GM18498 (cell line): ENCODE data around the gene C19orf44.
"Not testable (repeated sequence)": the region's sequence is repeated elsewhere in the genome, so short reads cannot be mapped to it uniquely, and the experiment has no call there.

Source experiments
- ATAC-seq: cut with Tn5 transposase; IDR thresholded peaks from one replicate; pipeline ENCODE4 v1.9.1; 2021; ENCODE audit warnings: mild to moderate bottlenecking, moderate library complexity; ENCODE audit not compliant: unreplicated experiment

The C19orf44 gene

GRCh38 chr19:16495982-16496612, at the start of gene C19orf44, which contains the start of gene CALR3:
Gene C19orf44 (plus strand): TSS chr19:16496394. CDS start chr19:16500793, 4,399 bp downstream.
Gene CALR3 (minus strand): TSS chr19:16496167. CDS start chr19:16496129, 38 bp downstream.
- ATAC-seq = peak; percentile 98

DNA sequence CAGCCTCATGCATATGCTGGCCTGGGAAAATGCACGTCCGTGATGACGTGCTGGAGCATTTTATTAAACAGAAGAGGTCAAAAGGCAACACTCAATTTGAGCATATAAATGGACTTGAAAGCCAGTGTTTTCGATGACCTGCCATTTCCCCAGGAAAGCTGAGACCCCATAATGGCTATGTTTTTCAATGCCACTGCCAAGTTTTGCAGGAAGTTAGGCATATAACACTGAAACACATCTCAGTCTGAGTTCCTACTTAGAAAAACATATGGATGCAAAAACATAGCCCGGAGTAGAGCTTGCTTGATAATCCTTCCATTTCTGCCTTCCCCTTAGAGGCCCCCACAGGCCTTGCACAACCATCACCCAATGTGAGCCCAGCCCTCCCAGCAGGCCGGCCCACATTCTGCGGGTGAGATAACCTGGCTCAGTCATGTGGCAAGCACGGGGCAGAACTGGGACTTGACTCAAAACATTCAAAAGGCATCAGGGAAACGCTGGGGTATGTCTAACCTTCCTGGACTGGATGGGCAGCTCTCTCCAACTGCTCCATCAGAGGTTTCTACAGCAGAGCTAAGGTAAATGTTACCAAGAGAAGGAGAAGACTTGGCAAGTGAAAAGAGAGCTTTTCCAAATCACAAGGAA, 49.3 kb upstream of the C19orf44 start:
- ATAC-seq = no peak

- ATAC-seq = not testable (repeated sequence)
Measured at GRCh38 chr19:16448872-16449271, 47.3 kb upstream of the C19orf44 start.

DNA sequence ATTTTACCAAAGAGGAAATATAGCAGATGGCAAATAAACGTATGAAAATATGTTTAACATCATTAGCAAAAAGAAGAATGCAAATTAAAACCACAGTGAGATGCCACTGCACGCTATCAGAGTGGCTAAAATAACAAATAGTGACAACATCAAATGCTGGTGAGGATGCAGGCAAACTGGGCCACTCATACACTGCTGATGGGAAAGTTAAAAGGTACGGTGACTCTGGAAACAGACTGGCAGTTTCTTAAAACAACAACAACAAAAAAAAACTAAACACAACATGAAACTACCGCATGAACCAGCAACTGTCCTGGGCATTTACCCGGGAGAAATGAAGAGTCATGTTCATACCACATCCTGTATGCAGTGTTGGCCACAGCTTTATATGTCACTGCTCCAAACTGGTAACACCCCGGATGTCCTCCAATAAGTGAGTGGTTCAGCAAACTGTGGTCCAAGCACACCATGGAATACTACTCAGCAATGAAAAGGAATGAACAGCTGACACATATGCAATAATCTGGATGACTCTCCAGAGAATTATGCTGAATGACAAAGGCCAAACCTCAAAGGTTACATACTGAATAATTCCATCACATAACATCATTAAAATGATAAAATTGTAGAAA, 46.7 kb upstream of the C19orf44 start:
- ATAC-seq = peak; percentile 49

GRCh38 chr19:16452325-16452724, 43.9 kb upstream of the C19orf44 start:
- no peak for ATAC-seq

DNA sequence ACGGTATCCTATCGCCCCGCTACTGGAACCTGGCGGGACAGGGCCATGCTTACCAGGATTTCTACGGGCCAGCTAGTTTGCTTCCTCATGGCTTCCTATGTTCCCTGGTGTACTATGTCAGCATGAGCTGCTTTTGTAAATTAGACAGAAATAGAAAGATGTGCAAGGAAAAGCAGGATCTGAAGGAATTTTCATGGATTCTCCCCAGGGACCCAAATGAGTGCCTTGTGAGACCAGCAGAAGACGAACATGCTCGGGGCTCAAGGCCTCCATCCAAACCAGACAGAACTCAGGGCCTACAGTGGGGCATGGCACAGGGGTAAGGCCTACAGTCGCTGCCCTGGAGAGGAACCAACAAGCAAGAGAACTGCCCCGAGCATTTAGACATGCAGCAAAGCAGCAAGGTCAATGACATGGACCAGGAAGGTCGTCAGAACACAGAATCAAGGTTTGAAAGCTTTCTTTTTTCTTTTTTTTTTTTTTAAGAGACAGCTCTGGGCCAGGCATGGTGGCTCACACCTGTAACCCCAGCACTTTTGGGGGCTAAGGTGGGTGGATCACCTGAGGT, 41.8 kb upstream of the C19orf44 start:
- no peak for ATAC-seq

DNA sequence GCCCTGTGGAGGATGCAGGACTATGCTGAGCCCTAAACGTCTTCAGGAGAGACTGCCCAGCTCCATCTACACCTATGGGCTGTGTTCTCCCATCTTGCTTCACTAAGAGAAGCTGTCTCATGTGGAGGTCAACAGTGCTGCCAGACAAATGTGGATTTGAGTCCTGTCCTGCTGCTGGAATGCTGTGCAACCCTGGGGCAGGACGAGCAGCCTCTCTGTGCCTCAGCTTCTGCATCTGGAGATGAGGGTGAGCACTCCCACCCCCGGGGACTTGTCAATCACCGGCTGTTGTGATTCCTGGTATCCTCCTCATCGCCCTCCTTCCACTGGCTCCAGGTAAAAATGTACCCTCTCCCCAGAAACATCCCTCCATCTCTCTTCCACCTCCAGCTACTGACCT, 40.7 kb upstream of the C19orf44 start:
- no peak for ATAC-seq

DNA sequence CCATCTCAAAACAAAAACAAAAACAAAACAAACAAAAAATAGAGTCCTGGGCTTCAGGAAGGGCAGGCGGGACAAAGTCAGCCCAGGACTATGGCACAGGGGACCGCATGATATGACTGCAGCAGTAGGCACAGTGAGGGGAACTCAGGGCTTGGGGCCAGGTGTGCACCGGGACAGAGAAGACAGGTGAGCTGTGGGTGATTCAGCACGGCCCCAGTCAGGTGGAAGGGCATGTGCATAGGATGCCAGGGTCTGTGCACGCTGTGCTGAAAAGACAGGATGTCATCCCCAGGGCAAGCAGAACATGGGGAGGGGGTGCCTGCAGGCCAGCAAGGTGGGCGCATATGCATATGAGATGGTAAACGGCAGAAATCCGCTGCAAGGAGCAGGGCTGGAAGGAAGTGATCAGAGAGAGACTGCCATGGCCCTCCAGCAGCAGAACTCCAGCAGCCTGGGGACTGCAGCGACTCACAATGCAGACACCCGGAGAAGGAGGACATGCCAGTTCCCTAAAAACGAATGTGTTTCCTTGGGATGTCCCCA, 39.5 kb upstream of the C19orf44 start:
- no peak for ATAC-seq

GRCh38 chr19:16457195-16457953, 38.8 kb upstream of the C19orf44 start:
- ATAC-seq = no peak

DNA sequence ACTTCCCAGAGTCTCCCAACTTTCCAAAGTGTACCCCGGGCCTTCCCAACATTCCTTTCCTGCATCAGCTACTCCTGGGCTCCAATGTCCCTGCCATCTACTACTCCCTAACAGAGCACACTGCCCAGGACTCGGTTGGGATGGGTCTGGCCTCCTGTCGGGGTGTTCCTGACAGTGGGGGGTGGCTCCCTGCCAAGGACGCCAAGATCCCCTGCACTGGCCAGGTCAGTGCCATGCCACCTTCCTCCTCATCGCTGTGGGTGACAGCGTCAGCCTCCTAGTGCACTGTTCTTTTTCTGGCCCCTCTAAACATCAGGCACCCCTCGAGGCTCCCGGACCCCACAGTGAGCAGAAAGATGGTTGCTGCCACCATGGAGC, 38.3 kb upstream of the C19orf44 start:
- no peak for ATAC-seq

GRCh38 chr19:16458391-16459341, 37.5 kb upstream of the C19orf44 start:
- ATAC-seq = no peak

GRCh38 chr19:16459680-16460079, 36.5 kb upstream of the C19orf44 start:
- ATAC-seq = no peak

DNA sequence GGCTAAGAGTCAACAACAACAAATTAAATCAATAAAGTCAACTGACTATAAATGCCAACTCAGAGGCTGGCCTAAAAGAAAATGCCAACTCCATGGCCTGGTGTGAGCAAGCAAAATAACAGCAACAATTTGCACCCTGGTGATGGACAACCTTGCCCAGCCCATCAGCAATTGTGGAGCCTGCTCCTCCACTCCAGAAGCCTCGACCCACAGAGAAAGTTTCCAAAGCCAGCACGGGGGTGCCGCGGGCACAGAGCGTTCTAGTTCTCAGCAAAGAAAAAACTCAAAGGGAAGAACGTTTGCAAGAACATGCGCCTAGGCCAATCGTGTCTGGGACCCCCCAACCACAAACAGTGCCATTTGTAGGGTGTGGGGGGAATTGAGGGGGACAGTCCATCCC, 35.7 kb upstream of the C19orf44 start:
- ATAC-seq = no peak

GRCh38 chr19:16461630-16462051, 34.6 kb upstream of the C19orf44 start:
- no peak for ATAC-seq

DNA sequence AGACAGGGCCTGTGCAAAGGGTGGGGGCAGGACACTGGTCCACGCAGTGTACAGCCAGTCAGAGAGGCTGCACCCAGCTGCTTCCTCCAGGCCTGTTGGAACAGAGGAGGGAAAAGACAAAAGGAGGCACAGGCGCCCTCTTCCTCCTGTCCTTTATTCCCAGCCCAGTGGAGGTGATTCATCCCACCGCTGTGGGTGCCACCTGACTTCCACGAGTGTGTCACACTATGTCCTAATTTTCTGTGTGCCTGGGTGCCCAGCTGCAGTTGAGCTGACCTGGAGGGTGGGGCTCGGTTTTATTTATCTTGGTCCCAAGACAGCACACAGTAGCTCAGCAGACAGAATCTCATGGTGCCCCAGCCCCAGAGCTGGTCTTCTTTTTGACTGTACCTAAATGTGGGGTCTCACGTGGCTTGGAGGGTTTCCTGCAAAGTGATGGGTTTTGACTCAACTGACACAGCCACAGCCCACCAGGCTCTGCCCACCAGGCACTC, 33.4 kb upstream of the C19orf44 start:
- ATAC-seq = no peak

GRCh38 chr19:16463341-16463990, 32.7 kb upstream of the C19orf44 start:
- no peak for ATAC-seq

- ATAC-seq = no peak
Measured at GRCh38 chr19:16463991-16464575, 32.1 kb upstream of the C19orf44 start.

- ATAC-seq = no peak
Measured at GRCh38 chr19:16465239-16465638, 31.0 kb upstream of the C19orf44 start.
